ENCODE data around the gene TMEM212. TPM values are rescaled to one million over a fixed set of nuclear protein-coding genes. Genes with fewer than 3 reads are reported as not detected.
A peak's percentile ranks its signal among the peaks of the same experiment; 100 is the strongest.

The TMEM212 gene
- total RNA-seq, 1 experiment from 2014 or later, result not detected

DNA sequence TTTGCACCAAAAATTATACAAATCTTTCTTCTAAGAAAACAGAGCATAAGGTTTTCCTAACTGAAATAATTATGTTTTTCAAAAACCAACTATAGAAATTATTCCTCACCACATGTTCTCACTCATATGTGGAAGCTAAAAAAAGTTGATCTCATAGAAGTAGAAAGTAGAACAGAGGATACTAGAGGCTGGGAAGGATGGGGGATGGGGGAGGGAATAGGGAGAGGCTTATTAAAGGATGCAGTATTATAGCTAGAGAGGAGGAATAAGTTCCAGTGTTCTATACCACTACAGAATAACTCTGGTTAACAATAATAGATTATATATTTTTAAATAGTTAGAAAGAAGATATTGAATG lies 12.7 kb upstream of the TMEM212 start:
- Histone ChIP-seq H3K36me3 (ENCODE audit: low read depth) (no peaks in the 10 kb centered on the region), H3K9me3 (ENCODE audit: insufficient read depth, low read depth) (no peaks in the 10 kb centered on the region), H3K4me2 (no peak overlapping the region), H3K4me1 (replicated peaks; ENCODE audit: insufficient read depth) (peaks cover 21% of the 10 kb centered on the region), H3K9me2 (ENCODE audit: insufficient read depth) (no peaks in the 10 kb centered on the region), H3K27me3 (ENCODE audit: insufficient read depth, low read depth) (no peaks in the 10 kb centered on the region), H2AFZ (no peak overlapping the region), H3K27ac (no peak overlapping the region), H4K20me1 (ENCODE audit: insufficient read depth) (no peaks in the 10 kb centered on the region), H3K4me3 (no peak overlapping the region), H3F3A (ENCODE audit: insufficient read depth, low read depth) (peaks cover 13% of the 10 kb centered on the region), H3K79me2 (ENCODE audit: low read depth) (no peaks in the 10 kb centered on the region)
- intact Hi-C loops (cut with micrococcal nuclease; ENCODE audit: unreplicated experiment), result loop anchor here (1.0 to 10.0 kb wide), 9 partner anchors 58 to 869 kb away; no protein-coding TSS in a partner anchor
- peak in 1 of 2 experiments; percentile 1 for DNase-seq
- TF ChIP-seq, protein P1, sequence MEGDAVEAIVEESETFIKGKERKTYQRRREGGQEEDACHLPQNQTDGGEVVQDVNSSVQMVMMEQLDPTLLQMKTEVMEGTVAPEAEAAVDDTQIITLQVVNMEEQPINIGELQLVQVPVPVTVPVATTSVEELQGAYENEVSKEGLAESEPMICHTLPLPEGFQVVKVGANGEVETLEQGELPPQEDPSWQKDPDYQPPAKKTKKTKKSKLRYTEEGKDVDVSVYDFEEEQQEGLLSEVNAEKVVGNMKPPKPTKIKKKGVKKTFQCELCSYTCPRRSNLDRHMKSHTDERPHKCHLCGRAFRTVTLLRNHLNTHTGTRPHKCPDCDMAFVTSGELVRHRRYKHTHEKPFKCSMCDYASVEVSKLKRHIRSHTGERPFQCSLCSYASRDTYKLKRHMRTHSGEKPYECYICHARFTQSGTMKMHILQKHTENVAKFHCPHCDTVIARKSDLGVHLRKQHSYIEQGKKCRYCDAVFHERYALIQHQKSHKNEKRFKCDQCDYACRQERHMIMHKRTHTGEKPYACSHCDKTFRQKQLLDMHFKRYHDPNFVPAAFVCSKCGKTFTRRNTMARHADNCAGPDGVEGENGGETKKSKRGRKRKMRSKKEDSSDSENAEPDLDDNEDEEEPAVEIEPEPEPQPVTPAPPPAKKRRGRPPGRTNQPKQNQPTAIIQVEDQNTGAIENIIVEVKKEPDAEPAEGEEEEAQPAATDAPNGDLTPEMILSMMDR (conservative IDR thresholded peaks at IDR 0.05), result no peak
- no peak for TF ChIP-seq EZH2 (IDR thresholded peaks at IDR 0.05; ENCODE audit: low read depth)
- CTCF ChIA-PET, result interaction anchor here (0.6 to 4.3 kb wide), 7 partner anchors 24 to 869 kb away, joined by 3 to 29 read pairs (median 6); no protein-coding TSS in a partner anchor
- POLR2A ChIA-PET (ENCODE audit: unreplicated experiment), result interaction anchor here (0.6 kb wide), 2 partner anchors 168 to 960 kb away, joined by 3 to 5 read pairs; partner anchors contain the start of gene RPL22L1
- no TSS peak for BruUV-seq (replicated peaks)

DNA sequence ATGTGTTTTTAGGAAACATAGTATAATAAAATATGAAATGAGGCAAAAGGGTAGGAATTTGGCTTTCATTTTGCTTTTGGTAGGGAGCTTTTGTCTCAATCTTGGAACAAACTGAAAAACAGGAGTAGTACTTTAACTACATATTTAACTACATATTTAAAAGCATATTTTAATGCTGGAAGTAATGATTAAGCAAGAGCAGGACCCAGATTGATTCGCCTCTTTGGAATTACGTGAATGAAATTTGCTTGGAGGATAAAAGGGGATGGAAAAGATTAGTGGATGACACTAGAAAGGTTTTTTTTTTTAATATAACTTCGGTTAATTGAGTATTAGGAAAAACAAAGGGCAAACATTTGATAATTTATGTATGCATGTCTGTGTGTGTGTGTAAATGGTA lies 11.2 kb upstream of the TMEM212 start:
- DNase-seq, result no peak
- peaks cover 10% of the 10 kb centered on the region for H3K4me1 ChIP-seq (replicated peaks; ENCODE audit: insufficient read depth)
- no peaks in the 10 kb centered on the region for H4K20me1 ChIP-seq (ENCODE audit: insufficient read depth)
- H3K79me2 ChIP-seq (ENCODE audit: low read depth), result no peaks in the 10 kb centered on the region
- H3K9me2 ChIP-seq (ENCODE audit: insufficient read depth), result no peaks in the 10 kb centered on the region
- no peaks in the 10 kb centered on the region for H3K27me3 ChIP-seq (ENCODE audit: insufficient read depth, low read depth)
- H2AFZ ChIP-seq, result no peak overlapping the region
- no peak overlapping the region for H3K27ac ChIP-seq
- ChIA-PET POLR2A (ENCODE audit: unreplicated experiment) (no interaction called here), CTCF (no interaction called here)
- intact Hi-C loops (cut with micrococcal nuclease; ENCODE audit: unreplicated experiment), result loop anchor here (2.0 to 10.0 kb wide), 5 partner anchors 59 to 833 kb away; no protein-coding TSS in a partner anchor
- peaks cover 4% of the 10 kb centered on the region; the same call in 1 of the 2 replicates for H3F3A ChIP-seq (ENCODE audit: insufficient read depth, low read depth)
- no peaks in the 10 kb centered on the region for H3K9me3 ChIP-seq (ENCODE audit: insufficient read depth, low read depth)
- H3K4me3 ChIP-seq, result no peak overlapping the region
- no TSS peak for BruUV-seq (replicated peaks)
- no peaks in the 10 kb centered on the region for H3K36me3 ChIP-seq (ENCODE audit: low read depth)
- TF ChIP-seq, protein P1 (conservative IDR thresholded peaks at IDR 0.05), result no peak
- no peak for TF ChIP-seq EZH2 (IDR thresholded peaks at IDR 0.05; ENCODE audit: low read depth)
- H3K4me2 ChIP-seq, result no peak overlapping the region

DNA sequence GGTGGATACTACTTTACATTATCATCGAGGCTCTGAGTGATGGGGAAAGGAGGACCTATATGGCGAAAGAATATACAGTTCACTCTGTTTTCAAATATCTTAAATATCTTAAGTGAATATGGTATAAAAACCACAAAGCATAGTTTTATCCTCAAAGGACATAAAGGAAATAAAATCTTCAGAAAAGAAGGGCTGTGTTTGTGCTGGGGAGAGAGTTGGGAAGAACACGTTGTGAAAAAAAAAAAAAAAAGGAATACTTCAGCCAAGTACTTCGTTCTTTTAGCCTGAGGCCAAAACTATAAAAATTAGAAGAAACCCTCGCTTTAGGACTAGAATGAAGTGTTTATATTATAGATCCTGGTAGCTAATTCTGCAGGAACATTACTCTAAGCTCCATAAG lies 10.2 kb upstream of the TMEM212 start:
- Histone ChIP-seq H3K4me3 (no peak overlapping the region), H3K9me2 (ENCODE audit: insufficient read depth) (no peaks in the 10 kb centered on the region), H3K9me3 (ENCODE audit: insufficient read depth, low read depth) (no peaks in the 10 kb centered on the region), H3K36me3 (ENCODE audit: low read depth) (no peaks in the 10 kb centered on the region), H2AFZ (no peak overlapping the region), H3F3A (ENCODE audit: insufficient read depth, low read depth) (peaks cover 4% of the 10 kb centered on the region; the same call in 1 of the 2 replicates), H3K4me2 (no peak overlapping the region), H4K20me1 (ENCODE audit: insufficient read depth) (no peaks in the 10 kb centered on the region), H3K27ac (no peak overlapping the region), H3K27me3 (ENCODE audit: insufficient read depth, low read depth) (no peaks in the 10 kb centered on the region), H3K4me1 (replicated peaks; ENCODE audit: insufficient read depth) (peaks cover 10% of the 10 kb centered on the region), H3K79me2 (ENCODE audit: low read depth) (no peaks in the 10 kb centered on the region)
- peak in 1 of 2 experiments; percentile 12 for DNase-seq
- TF ChIP-seq, protein P1 (conservative IDR thresholded peaks at IDR 0.05), result no peak
- no peak for TF ChIP-seq EZH2 (IDR thresholded peaks at IDR 0.05; ENCODE audit: low read depth)
- ChIA-PET POLR2A (ENCODE audit: unreplicated experiment) (no interaction called here), CTCF (interaction anchor here (0.7 to 2.2 kb wide), 2 partner anchors 16 to 61 kb away, joined by 9 to 15 read pairs; no protein-coding TSS in a partner anchor)
- no TSS peak for BruUV-seq (replicated peaks)
- intact Hi-C loops (cut with micrococcal nuclease; ENCODE audit: unreplicated experiment), result loop anchor here (5.0 to 10.0 kb wide), 4 partner anchors 266 to 832 kb away; no protein-coding TSS in a partner anchor

All from PC-9 (cell line).